Coronary artery (tissue), 2 donors: ENCODE results near the gene RAB20.

ENCODE experiments used
- DNase-seq: peaks from one replicate; pipeline ENCODE4 v3.0.0-alpha.2; 2017; ENCODE audit warnings: low spot score
- H3K27ac ChIP-seq, 2 donors: fragments of 200-600 bp; sonication (generic); one replicate each; pipeline ENCODE4 v1.5.1; 2016 to 2019
- H3K4me3 ChIP-seq: fragments of 200-600 bp; sonication (generic); 2 replicates; pipeline ENCODE4 v1.5.1; 2016; ENCODE audit warnings: mild to moderate bottlenecking, moderate library complexity
- CTCF ChIP-seq: fragments of 200-600 bp; sonication (generic); IDR thresholded peaks from one replicate; pipeline ENCODE4 v1.5.1; 2019; ENCODE audit warnings: antibody characterized with exemption

RAB20 gene

DNA sequence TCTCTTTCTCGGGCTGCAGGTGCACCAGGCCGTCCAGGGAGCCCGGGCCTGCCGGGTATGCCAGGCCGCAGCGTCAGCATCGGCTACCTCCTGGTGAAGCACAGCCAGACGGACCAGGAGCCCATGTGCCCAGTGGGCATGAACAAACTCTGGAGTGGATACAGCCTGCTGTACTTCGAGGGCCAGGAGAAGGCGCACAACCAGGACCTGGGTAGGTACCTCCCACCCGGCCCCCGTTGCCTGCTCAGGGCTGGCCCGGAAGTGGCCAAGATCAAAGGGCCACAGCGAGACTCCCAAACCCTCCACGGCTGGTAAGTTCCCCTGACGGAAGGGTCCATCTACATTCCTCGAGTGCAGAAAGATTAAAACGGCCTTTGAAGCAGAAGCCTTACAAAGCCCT is 55.1 kb downstream of the RAB20 start:
- H3K4me3 ChIP-seq, result no peak overlapping the region
- TF ChIP-seq CTCF, result no peak
- peak; percentile 73 for DNase-seq
- H3K27ac ChIP-seq, result peak overlapping the region; percentile 71 to 87

DNA sequence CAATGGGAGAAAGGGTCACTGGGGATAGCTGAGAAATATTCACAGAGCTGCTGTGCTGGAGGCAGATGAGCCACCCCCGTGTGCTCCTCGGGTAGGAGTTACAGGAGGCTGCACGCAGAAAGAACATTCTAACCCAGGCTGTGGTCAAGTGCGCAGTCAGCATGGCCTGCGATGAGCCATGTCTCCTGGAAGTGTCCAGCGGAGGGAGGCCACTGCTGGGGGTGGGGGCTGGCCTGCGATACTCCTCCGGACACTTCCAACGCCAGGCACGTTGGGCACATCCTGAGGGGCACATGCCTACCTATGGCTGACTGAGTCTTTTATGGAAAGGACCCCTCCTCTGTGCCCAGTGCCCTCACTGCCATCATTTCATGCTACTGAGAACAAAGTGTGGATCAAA is 55.9 kb downstream of the RAB20 start:
- no peak for DNase-seq
- H3K27ac ChIP-seq, result peak overlapping the region; percentile 45 to 87

DNA sequence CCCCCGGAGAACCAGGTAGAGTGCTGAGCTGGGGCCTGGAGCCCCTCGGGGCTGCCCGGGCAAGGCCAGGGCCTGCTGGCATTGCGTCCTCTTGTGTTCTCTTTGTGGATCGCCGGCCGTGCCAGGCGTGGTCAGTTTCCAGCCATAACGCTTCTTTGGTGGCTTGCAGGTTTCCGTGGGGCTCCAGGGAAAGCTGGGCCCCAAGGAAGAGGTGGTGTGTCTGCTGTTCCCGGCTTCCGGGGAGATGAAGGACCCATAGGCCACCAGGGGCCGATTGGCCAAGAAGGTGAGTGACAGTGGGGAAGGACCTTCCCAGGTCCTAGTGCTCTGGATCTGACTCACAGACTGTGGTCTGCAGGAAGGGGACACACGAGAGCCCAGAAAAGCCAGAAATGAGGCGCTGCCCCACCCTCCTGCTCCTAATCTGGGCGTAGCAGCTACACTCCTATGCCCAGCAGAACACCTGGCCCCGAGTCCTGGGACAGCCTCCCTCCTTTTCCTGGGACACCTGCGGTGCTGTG is 57.5 kb downstream of the RAB20 start:
- no peak for TF ChIP-seq CTCF
- Histone ChIP-seq H3K27ac (peak overlapping the region; percentile 39 to 44), H3K4me3 (no peak overlapping the region)
- DNase-seq, result no peak

More for the DNA sequence above, 55.9 kb downstream of the RAB20 start:
- no peak for TF ChIP-seq CTCF
- H3K4me3 ChIP-seq, result no peak overlapping the region

GRCh38 chr13:110503037-110503901 is 58.3 kb downstream of the RAB20 start:
- peak overlapping the region; percentile 39 to 44 for H3K27ac ChIP-seq
- no peak overlapping the region for H3K4me3 ChIP-seq
- TF ChIP-seq CTCF, result no peak
- DNase-seq, result no peak

- no peak for TF ChIP-seq CTCF
- no peak for DNase-seq
- H3K4me3 ChIP-seq, result no peak overlapping the region
- peak overlapping the region in 1 of 2 donors; percentile 31 for H3K27ac ChIP-seq
These were observed 60.3 kb downstream of the RAB20 start for GRCh38 chr13:110501188-110501587.

- H3K27ac ChIP-seq, result peak overlapping the region in 1 of 2 donors; percentile 31
- no peak for TF ChIP-seq CTCF
- DNase-seq, result no peak
- no peak overlapping the region for H3K4me3 ChIP-seq
These were observed 61.2 kb downstream of the RAB20 start for GRCh38 chr13:110500341-110500740.
